ENCODE data around the gene SWAP70. TPM values are rescaled to one million over a fixed set of nuclear protein-coding genes. Genes with fewer than 3 reads are reported as not detected.

The SWAP70 gene
- total and polyA plus RNA-seq, 2 experiments from 2014 or later = 30.3 to 33.3 TPM

- no peaks in the 10 kb centered on the region for H3K4me1 ChIP-seq (ENCODE audit: insufficient read depth)
- H4K20me1 ChIP-seq (replicated peaks; ENCODE audit: insufficient read depth) = no peaks in the 10 kb centered on the region
- no peak overlapping the region for H3K27ac ChIP-seq (ENCODE audit: low read depth)
- peaks cover 2% of the 10 kb centered on the region; the same call in 1 of the 2 replicates for H3F3A ChIP-seq (replicated peaks; ENCODE audit: low read depth)
- ATAC-seq (peak; percentile 90), DNase-seq (ENCODE audit: low spot score) (peak; percentile 81)
- H3K36me3 ChIP-seq (ENCODE audit: insufficient read depth) = peaks cover 13% of the 10 kb centered on the region
- H2AFZ ChIP-seq = no peak overlapping the region
- Mint-ChIP-seq H3K27me3 (ENCODE audit: insufficient read depth, low read depth, poor library complexity) (peaks cover 2% of the 10 kb centered on the region), H3K4me1 (peaks cover 6% of the 10 kb centered on the region; the same call in 2 of the 3 replicates), H3K36me3 (ENCODE audit: low read depth) (peaks cover 26% of the 10 kb centered on the region), H3K4me3 (no peak overlapping the region), H3K27ac (no peak overlapping the region), H3K9me3 (peaks cover 2% of the 10 kb centered on the region; the same call in 1 of the 3 replicates)
- no peak overlapping the region for H3K4me3 ChIP-seq
- H3K27me3 ChIP-seq (ENCODE audit: insufficient read depth) = no peaks in the 10 kb centered on the region
- peaks cover 6% of the 10 kb centered on the region; the same call in 1 of the 2 replicates for H3K79me2 ChIP-seq (replicated peaks; ENCODE audit: insufficient read depth)
- H3K9me2 ChIP-seq (ENCODE audit: insufficient read depth) = no peaks in the 10 kb centered on the region
- no peak overlapping the region for H3K4me2 ChIP-seq
- TF ChIP-seq CTCF (conservative IDR thresholded peaks at IDR 0.05; ENCODE audit: low read depth in 2 of 2) (peak; percentile 75 to 90), REST (IDR thresholded peaks at IDR 0.05; ENCODE audit: unreplicated experiment) (no peak)
Measured at GRCh38 chr11:9748361-9748970, 84.6 kb downstream of the SWAP70 start.

GRCh38 chr11:9750551-9750950 is 86.7 kb downstream of the SWAP70 start:
- H3K4me3 Mint-ChIP-seq = no peak overlapping the region
- ATAC-seq (no peak), DNase-seq (ENCODE audit: low spot score) (no peak)
- 0 out of 2 replicates have a peak, but pooled peaks cover 6% of the 10 kb centered on the region for H3K79me2 ChIP-seq (replicated peaks; ENCODE audit: insufficient read depth)
- H3K27me3 Mint-ChIP-seq (ENCODE audit: insufficient read depth, low read depth, poor library complexity) = peaks cover 4% of the 10 kb centered on the region
- no peak overlapping the region for H2AFZ ChIP-seq
- H3K36me3 Mint-ChIP-seq (ENCODE audit: low read depth) = peaks cover 22% of the 10 kb centered on the region
- peaks cover 14% of the 10 kb centered on the region for H3K4me1 ChIP-seq (ENCODE audit: insufficient read depth)
- no peaks in the 10 kb centered on the region for H3K27me3 ChIP-seq (ENCODE audit: insufficient read depth)
- H4K20me1 ChIP-seq (replicated peaks; ENCODE audit: insufficient read depth) = no peaks in the 10 kb centered on the region
- H3K4me2 ChIP-seq = no peak overlapping the region
- H3K9me2 ChIP-seq (ENCODE audit: insufficient read depth) = no peaks in the 10 kb centered on the region
- no peak overlapping the region for H3K27ac Mint-ChIP-seq
- H3K4me1 Mint-ChIP-seq = peaks cover 22% of the 10 kb centered on the region
- peaks cover 13% of the 10 kb centered on the region for H3K36me3 ChIP-seq (ENCODE audit: insufficient read depth)
- peak overlapping the region; percentile 57; the same call in 1 of the 2 replicates for H3K27ac ChIP-seq (ENCODE audit: low read depth)
- H3K9me3 Mint-ChIP-seq = no peaks in the 10 kb centered on the region
- no peak overlapping the region for H3K4me3 ChIP-seq
- peaks cover 8% of the 10 kb centered on the region; the same call in 1 of the 2 replicates for H3F3A ChIP-seq (replicated peaks; ENCODE audit: low read depth)
- no peak for TF ChIP-seq REST (IDR thresholded peaks at IDR 0.05; ENCODE audit: unreplicated experiment)
- TF ChIP-seq EZH2phosphoT487 (IDR thresholded peaks at IDR 0.05; ENCODE audit: unreplicated experiment) = no peak
- no peak for TF ChIP-seq EZH2 (IDR thresholded peaks at IDR 0.05; ENCODE audit: low read depth, unreplicated experiment)
- no peak for TF ChIP-seq CREB1 (CRISPR knock-in tag; IDR thresholded peaks at IDR 0.05; ENCODE audit: low read depth)
- TF ChIP-seq POLR2AphosphoS5 (IDR thresholded peaks at IDR 0.05; ENCODE audit: low read depth) = no peak
- TF ChIP-seq ETS1 (IDR thresholded peaks at IDR 0.05) = no peak
- TF ChIP-seq ZNF114 (CRISPR knock-in tag; IDR thresholded peaks at IDR 0.05) = no peak
- no peak for TF ChIP-seq JUNB (IDR thresholded peaks at IDR 0.05; ENCODE audit: unreplicated experiment)
- TF ChIP-seq ZNF331 (CRISPR knock-in tag; IDR thresholded peaks at IDR 0.05; ENCODE audit: low read depth) = no peak
